M059J (cell line): ENCODE measurements around the gene EFNA4. TPM values are rescaled to one million over a fixed set of nuclear protein-coding genes. Genes with fewer than 3 reads are reported as not detected.
A peak's percentile ranks its signal among the peaks of the same experiment; 100 is the strongest.

Experiments used
- DNase-seq: peaks from one replicate; pipeline ENCODE4 v3.0.0-alpha.2; 2012; ENCODE audit warnings: low read depth
- total RNA-seq: library from RNA; depleted of rRNA; stranded (reverse); fragments of >200 nt; shearing (Covaris generic); gene quantifications from 2 replicates; pipeline ENCODE4 v1.2.3, GENCODE V29; 2014

EFNA4 gene
- total RNA-seq, 1 experiment from 2014 or later = 22.8 TPM

GRCh38 chr1:155073377-155074242 lies 10.1 kb downstream of the EFNA4 start:
- no peak for DNase-seq

GRCh38 chr1:155075535-155075934 lies 12.0 kb downstream of the EFNA4 start:
- DNase-seq = no peak

- DNase-seq = no peak
Measured at GRCh38 chr1:155076371-155076770, 12.8 kb downstream of the EFNA4 start.

- no peak for DNase-seq
Measured at GRCh38 chr1:155077346-155077745, 13.8 kb downstream of the EFNA4 start.

GRCh38 chr1:155077758-155078445 lies 14.4 kb downstream of the EFNA4 start:
- no peak for DNase-seq

- DNase-seq = peak; percentile 38
Measured at GRCh38 chr1:155078469-155079209, 15.1 kb downstream of the EFNA4 start, which contains the start of gene EFNA3. Gene EFNA3, plus strand, starts transcription at chr1:155078837. Its CDS starts 105 bp downstream, at chr1:155078942.

GRCh38 chr1:155079210-155079486 lies 15.6 kb downstream of the EFNA4 start:
- DNase-seq = no peak

GRCh38 chr1:155079487-155080311 lies 16.2 kb downstream of the EFNA4 start:
- DNase-seq = no peak

GRCh38 chr1:155080312-155081228 lies 17.0 kb downstream of the EFNA4 start:
- no peak for DNase-seq

- DNase-seq = no peak
Measured at GRCh38 chr1:155081472-155082300, 18.1 kb downstream of the EFNA4 start.

- no peak for DNase-seq
Measured at GRCh38 chr1:155082301-155083051, 18.9 kb downstream of the EFNA4 start.

- DNase-seq = no peak
Measured at GRCh38 chr1:155083052-155083541, 19.6 kb downstream of the EFNA4 start.

- DNase-seq = peak; percentile 64
Measured at GRCh38 chr1:155083865-155084721, 20.6 kb downstream of the EFNA4 start.

- peak; percentile 92 for DNase-seq
Measured at GRCh38 chr1:155084722-155085503, 21.4 kb downstream of the EFNA4 start.

GRCh38 chr1:155085504-155086127 lies 22.1 kb downstream of the EFNA4 start:
- DNase-seq = peak; percentile 78

GRCh38 chr1:155086128-155086741 lies 22.7 kb downstream of the EFNA4 start:
- DNase-seq = peak; percentile 60
